Measurements from ENCODE around the gene DDAH2.

DDAH2 gene

GRCh38 chr6:31732029-31732428 is 2.9 kb upstream of the DDAH2 start:
- no peak for DNase-seq (ENCODE audit: low read depth)

- no peak for DNase-seq (ENCODE audit: low read depth)
Measured at GRCh38 chr6:31730631-31731086, 1.6 kb upstream of the DDAH2 start.

- peak; percentile 52 for DNase-seq (ENCODE audit: low read depth)
Measured at GRCh38 chr6:31729979-31730630, 1.0 kb upstream of the DDAH2 start.

GRCh38 chr6:31729515-31729978 is 448 bp upstream of the DDAH2 start:
- peak; percentile 56 for DNase-seq (ENCODE audit: low read depth)

GRCh38 chr6:31727717-31728671 is 1.1 kb downstream of the DDAH2 start:
- no peak for DNase-seq (ENCODE audit: low read depth)

GRCh38 chr6:31727034-31727716 is 1.9 kb downstream of the DDAH2 start:
- no peak for DNase-seq (ENCODE audit: low read depth)

GRCh38 chr6:31725502-31726350 is 3.4 kb downstream of the DDAH2 start:
- DNase-seq (ENCODE audit: low read depth): no peak

GRCh38 chr6:31723980-31724691 is 5.0 kb downstream of the DDAH2 start:
- no peak for DNase-seq (ENCODE audit: low read depth)

- no peak for DNase-seq (ENCODE audit: low read depth)
Measured at GRCh38 chr6:31723245-31723979, 5.7 kb downstream of the DDAH2 start, which contains the start of gene MPIG6B. Gene MPIG6B (plus strand): TSS chr6:31723373. CDS start chr6:31723384, 11 bp downstream.

GRCh38 chr6:31722173-31722572 is 6.9 kb downstream of the DDAH2 start:
- DNase-seq (ENCODE audit: low read depth): no peak

- no peak for DNase-seq (ENCODE audit: low read depth)
Measured at GRCh38 chr6:31721351-31722020, 7.6 kb downstream of the DDAH2 start, which contains the start of gene LY6G6C. Gene LY6G6C (minus strand): TSS chr6:31721746. CDS start chr6:31721679, 67 bp downstream.

- no peak for DNase-seq (ENCODE audit: low read depth)
Measured at GRCh38 chr6:31720196-31720770, 8.8 kb downstream of the DDAH2 start.

- no peak for DNase-seq (ENCODE audit: low read depth)
Measured at GRCh38 chr6:31719001-31719400, 10.1 kb downstream of the DDAH2 start.

- no peak for DNase-seq (ENCODE audit: low read depth)
Measured at GRCh38 chr6:31718265-31718664, 10.8 kb downstream of the DDAH2 start.

- DNase-seq (ENCODE audit: low read depth): no peak
Measured at GRCh38 chr6:31717499-31718222, 11.4 kb downstream of the DDAH2 start.

GRCh38 chr6:31715022-31715958 is 13.8 kb downstream of the DDAH2 start, which contains the start of gene LY6G6D:
Gene LY6G6D (plus strand): TSS chr6:31715348. CDS start chr6:31715356, 8 bp downstream.
- no peak for DNase-seq (ENCODE audit: low read depth)

All from T-helper 22 cell (primary cell).